HCT116 (cell line): ENCODE data around the gene COL23A1.

ENCODE experiments used
- CTCF ChIP-seq, 3 experiments: fragments of 200-600 bp in 1 of 3; sonication (generic) in 1 of 3; IDR thresholded peaks in 2 of 3; conservative IDR thresholded peaks in 1 of 3; 2 replicates each; pipeline ENCODE4 v1.5.1; 2012 to 2017; ENCODE audit warnings: low read depth in 2 of 3, low read length in 2 of 3, antibody characterized with exemption in 1 of 3, borderline replicate concordance in 1 of 3, control low read depth in 1 of 3, mild to moderate bottlenecking in 1 of 3, mixed read lengths in 1 of 3, mixed run types in 1 of 3, moderate library complexity in 1 of 3; ENCODE audit not compliant: insufficient read depth in 1 of 3
- EZH2 ChIP-seq: fragments of 200-600 bp; sonication (generic); IDR thresholded peaks from 2 replicates; pipeline ENCODE4 v1.6.1; 2017; ENCODE audit warnings: antibody characterized with exemption, mixed run types
- POLR2AphosphoS5 ChIP-seq: IDR thresholded peaks from 2 replicates; pipeline ENCODE4 v1.6.1; 2011; ENCODE audit warnings: mild to moderate bottlenecking, low read depth, low read length, moderate library complexity
- REST ChIP-seq: IDR thresholded peaks from 2 replicates; pipeline ENCODE4 v1.6.1; 2012; ENCODE audit warnings: low read depth

GRCh38 chr5:178318893-178319292 is 271.3 kb downstream of the COL23A1 start:
- TF ChIP-seq REST (no peak), EZH2 (no peak), POLR2AphosphoS5 (no peak), CTCF (IDR thresholded peaks at IDR 0.05 in 2 of 3, conservative IDR thresholded peaks at IDR 0.05 in 1 of 3; ENCODE audit: borderline replicate concordance in 1 of 3, insufficient read depth in 1 of 3, low read depth in 2 of 3, low read length in 2 of 3) (no peak)
